Fibroblast of peridontal ligament (primary cell): ENCODE measurements around the gene CAMK2N2.

Source experiments
- DNase-seq: peaks from one replicate; pipeline ENCODE4 v3.0.0-alpha.2; 2010; ENCODE audit errors: extremely low read depth

Gene CAMK2N2

GRCh38 chr3:184261270-184261853 is at the start of gene CAMK2N2:
CAMK2N2 (minus strand) TSS chr3:184261553; CDS start chr3:184261285, 268 bp downstream.
- DNase-seq: peak; percentile 17

GRCh38 chr3:184308744-184309143 is 47.4 kb upstream of the CAMK2N2 start:
- DNase-seq: no peak

GRCh38 chr3:184307915-184308314 is 46.6 kb upstream of the CAMK2N2 start:
- DNase-seq: no peak

GRCh38 chr3:184306341-184306972 is 45.1 kb upstream of the CAMK2N2 start:
- DNase-seq: no peak

GRCh38 chr3:184305577-184305976 is 44.2 kb upstream of the CAMK2N2 start:
- peak; percentile 25 for DNase-seq

GRCh38 chr3:184300378-184300720 is 39.0 kb upstream of the CAMK2N2 start:
- no peak for DNase-seq

GRCh38 chr3:184299488-184300377 is 38.4 kb upstream of the CAMK2N2 start:
- DNase-seq: peak; percentile 51

- peak; percentile 94 for DNase-seq
Observed at GRCh38 chr3:184298759-184299487, 37.6 kb upstream of the CAMK2N2 start, which contains the start of gene PSMD2. PSMD2 (plus strand) TSS chr3:184299241; CDS start chr3:184299267, 26 bp downstream.

GRCh38 chr3:184296616-184297015 is 35.3 kb upstream of the CAMK2N2 start:
- DNase-seq: no peak

GRCh38 chr3:184295771-184296170 is 34.4 kb upstream of the CAMK2N2 start:
- DNase-seq: no peak

GRCh38 chr3:184291738-184292445 is 30.5 kb upstream of the CAMK2N2 start:
- no peak for DNase-seq

- no peak for DNase-seq
Observed at GRCh38 chr3:184291044-184291737, 29.8 kb upstream of the CAMK2N2 start.

- no peak for DNase-seq
Observed at GRCh38 chr3:184290331-184290730, 29.0 kb upstream of the CAMK2N2 start.

GRCh38 chr3:184289426-184289938 is 28.1 kb upstream of the CAMK2N2 start:
- DNase-seq: peak; percentile 48

GRCh38 chr3:184284696-184285095 is 23.3 kb upstream of the CAMK2N2 start:
- DNase-seq: peak; percentile 62

GRCh38 chr3:184283681-184284080 is 22.3 kb upstream of the CAMK2N2 start:
- no peak for DNase-seq

GRCh38 chr3:184282941-184283340 is 21.6 kb upstream of the CAMK2N2 start:
- no peak for DNase-seq

GRCh38 chr3:184277366-184277765 is 16.0 kb upstream of the CAMK2N2 start:
- DNase-seq: no peak

GRCh38 chr3:184275961-184276910 is 14.9 kb upstream of the CAMK2N2 start, which contains the start of gene ECE2:
ECE2 (plus strand) TSS chr3:184276022; CDS start chr3:184276154, 132 bp downstream.
- no peak for DNase-seq
